Natural killer cell treated with Interleukin-12 subunit alpha and Interleukin-12 subunit beta and Interleukin-15 and Interleukin-18, amount 100 ng/mL, for 72 hours (primary cell): ENCODE results near the gene SMPD4. TPM values are rescaled to one million over a fixed set of nuclear protein-coding genes. Genes with fewer than 3 reads are reported as not detected.
"Not testable (repeated sequence)": the region's sequence is repeated elsewhere in the genome, so short reads cannot be mapped to it uniquely, and the experiment has no call there.

Experiments used
- ATAC-seq, 2 donors: fragments of 150-1000 bp; cut with Tn5 transposase in 1 of 2; sonication (Bioruptor Pico), chemical (Tn5 transposase) in 1 of 2; 2 replicates each; pipeline ENCODE4 v1.10.0; 2021
- DNase-seq: peaks from one replicate; pipeline ENCODE4 v3.0.0; 2022; ENCODE audit warnings: low spot score
- H3K27ac Mint-ChIP-seq, 2 donors: 1 replicate in 1 of 2; 2 replicates in 1 of 2; pipeline ENCODE4 v1.8.0; 2022; ENCODE audit warnings: mixed read lengths in 2 of 2, mild to moderate bottlenecking in 1 of 2, moderate library complexity in 1 of 2
- H3K27me3 Mint-ChIP-seq, 2 donors: 1 replicate in 1 of 2; 2 replicates in 1 of 2; pipeline ENCODE4 v1.8.0; 2022; ENCODE audit warnings: mixed read lengths in 2 of 2
- H3K36me3 Mint-ChIP-seq: one replicate; pipeline ENCODE4 v1.8.0; 2022; ENCODE audit warnings: mixed read lengths
- H3K4me1 Mint-ChIP-seq, 2 donors: 1 replicate in 1 of 2; 2 replicates in 1 of 2; pipeline ENCODE4 v1.8.0; 2022; ENCODE audit warnings: low read depth in 2 of 2, mixed read lengths in 2 of 2, mild to moderate bottlenecking in 1 of 2
- H3K4me3 Mint-ChIP-seq: one replicate; pipeline ENCODE4 v1.8.0; 2022; ENCODE audit warnings: mixed read lengths
- H3K9me3 Mint-ChIP-seq: 2 replicates; pipeline ENCODE4 v1.8.0; 2022; ENCODE audit warnings: mixed read lengths
- total RNA-seq, 2 donors: library from RNA; stranded (reverse); gene quantifications; one replicate each; pipeline ENCODE4 v1.2.3, GENCODE V29; 2022

Gene SMPD4
- total RNA-seq, 2 donors from 2014 or later, result 84.8 to 122 TPM

DNA sequence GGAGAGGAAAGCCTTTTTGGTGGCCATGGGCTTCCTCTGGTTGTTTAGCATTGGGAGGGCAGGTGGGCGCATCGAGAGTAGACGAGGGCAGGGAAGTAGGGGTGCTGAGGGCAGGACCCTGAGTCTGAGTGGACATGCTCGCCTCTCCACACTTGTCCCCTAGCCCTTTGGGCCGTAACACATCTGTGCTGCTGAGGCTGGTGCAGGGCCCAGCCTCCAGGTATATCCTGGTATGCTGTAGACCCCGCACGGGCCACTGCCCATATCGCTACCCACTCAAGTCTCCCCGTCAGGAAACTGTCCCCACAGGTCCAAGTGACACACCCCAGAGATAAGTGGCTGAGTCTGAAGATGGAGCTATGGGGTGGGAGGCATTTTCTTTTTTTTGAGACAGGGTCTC, 22.8 kb downstream of the SMPD4 start:
- peak overlapping the region; percentile 9 for H3K4me3 Mint-ChIP-seq
- peaks cover 9 to 14% of the 10 kb centered on the region in 2 donors for H3K4me1 Mint-ChIP-seq
- H3K9me3 Mint-ChIP-seq, result no peaks in the 10 kb centered on the region
- ATAC-seq, result no peak
- peak overlapping the region; percentile 54 to 87 for H3K27ac Mint-ChIP-seq
- no peak for DNase-seq
- no peaks in the 10 kb centered on the region for H3K27me3 Mint-ChIP-seq
- H3K36me3 Mint-ChIP-seq, result no peaks in the 10 kb centered on the region

DNA sequence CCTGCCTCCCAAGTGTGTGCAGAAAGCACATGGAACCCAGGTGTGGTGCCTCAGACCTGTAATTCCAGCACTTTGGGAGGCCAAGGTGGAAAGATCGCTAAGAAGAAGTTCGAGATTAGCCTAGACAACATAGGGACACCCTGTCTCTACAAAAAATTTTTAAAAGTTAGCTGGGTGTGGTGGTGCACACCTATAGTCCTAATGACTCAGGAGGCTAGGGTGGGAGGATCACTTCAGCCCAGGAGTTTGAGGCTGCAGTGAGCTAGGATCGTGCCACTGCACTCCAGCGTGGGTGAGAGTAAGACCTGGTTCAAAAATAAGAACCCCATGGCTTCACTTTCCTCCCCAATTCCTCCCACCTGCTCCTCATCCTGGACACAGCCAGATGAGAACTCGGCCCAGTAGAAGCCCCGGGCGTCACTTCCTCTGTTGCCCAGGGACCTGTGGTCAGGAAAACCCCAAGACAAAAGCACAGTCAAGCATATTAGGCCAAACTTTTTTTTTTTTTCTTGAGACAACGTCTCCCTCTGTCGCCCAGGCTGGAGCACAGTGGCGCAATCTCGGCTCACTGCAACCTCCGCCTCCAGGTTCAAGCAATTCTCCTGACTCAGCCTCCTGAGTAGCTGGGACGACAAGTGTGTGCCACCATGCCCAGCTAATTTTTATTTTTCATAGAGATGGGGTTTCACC, 23.4 kb downstream of the SMPD4 start:
- peaks cover 9 to 14% of the 10 kb centered on the region in 2 donors for H3K4me1 Mint-ChIP-seq
- not testable (repeated sequence) for H3K36me3 Mint-ChIP-seq, H3K9me3 Mint-ChIP-seq, H3K27me3 Mint-ChIP-seq
- H3K27ac Mint-ChIP-seq, result peak overlapping the region; percentile 54 to 87
- DNase-seq (peak; percentile 76), ATAC-seq (peak; percentile 72 to 87)
- peak overlapping the region; percentile 9 for H3K4me3 Mint-ChIP-seq

DNA sequence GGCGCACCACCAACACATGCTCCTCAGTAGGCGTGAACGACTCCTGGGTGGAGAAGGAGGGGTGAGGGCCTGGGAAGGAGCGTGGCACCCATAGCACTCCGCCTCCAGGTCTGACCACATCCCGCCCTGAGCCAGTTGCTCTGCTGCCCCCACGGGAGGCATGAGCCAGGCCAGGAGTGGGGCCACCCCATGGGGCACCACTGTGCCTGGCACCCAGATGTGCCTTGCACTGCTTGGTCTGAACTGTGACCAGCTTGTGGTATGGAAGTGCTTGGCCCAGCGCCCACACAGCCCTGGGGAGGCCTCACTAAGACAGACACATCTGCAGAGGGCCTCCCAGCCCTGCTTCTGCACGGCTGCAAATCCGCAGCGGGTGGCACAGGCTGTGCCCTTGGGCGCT, 24.0 kb downstream of the SMPD4 start:
- H3K4me1 Mint-ChIP-seq, result peaks cover 9 to 14% of the 10 kb centered on the region in 2 donors
- not testable (repeated sequence) for DNase-seq, H3K9me3 Mint-ChIP-seq, H3K27me3 Mint-ChIP-seq, H3K4me3 Mint-ChIP-seq, H3K36me3 Mint-ChIP-seq
- peak overlapping the region; percentile 54 to 87 for H3K27ac Mint-ChIP-seq
- ATAC-seq, result peak; percentile 21 to 45

DNA sequence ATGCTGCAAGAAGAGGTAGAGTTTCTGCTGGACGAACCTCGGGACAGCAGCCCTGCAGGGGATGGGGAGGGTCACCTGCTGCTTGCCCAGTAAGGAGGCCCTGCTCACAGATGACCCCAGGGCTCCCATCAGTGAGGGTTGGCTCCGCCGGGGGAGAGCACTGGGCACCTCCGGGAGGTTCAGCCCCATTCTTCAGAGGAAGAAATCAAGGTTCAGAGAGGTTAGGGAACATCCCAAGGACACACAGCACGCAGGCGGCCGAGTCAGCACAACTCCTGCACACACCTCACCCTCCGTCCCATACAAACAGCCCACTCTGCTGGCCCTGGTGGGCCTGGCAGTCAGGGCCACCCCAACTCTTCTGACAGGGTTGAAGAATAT, 24.8 kb downstream of the SMPD4 start:
- Mint-ChIP-seq H3K27me3 (no peaks in the 10 kb centered on the region), H3K27ac (no peak overlapping the region), H3K36me3 (no peaks in the 10 kb centered on the region), H3K4me3 (no peak overlapping the region), H3K4me1 (peaks cover 9 to 14% of the 10 kb centered on the region in 2 donors), H3K9me3 (no peaks in the 10 kb centered on the region)
- ATAC-seq (no peak), DNase-seq (no peak)

DNA sequence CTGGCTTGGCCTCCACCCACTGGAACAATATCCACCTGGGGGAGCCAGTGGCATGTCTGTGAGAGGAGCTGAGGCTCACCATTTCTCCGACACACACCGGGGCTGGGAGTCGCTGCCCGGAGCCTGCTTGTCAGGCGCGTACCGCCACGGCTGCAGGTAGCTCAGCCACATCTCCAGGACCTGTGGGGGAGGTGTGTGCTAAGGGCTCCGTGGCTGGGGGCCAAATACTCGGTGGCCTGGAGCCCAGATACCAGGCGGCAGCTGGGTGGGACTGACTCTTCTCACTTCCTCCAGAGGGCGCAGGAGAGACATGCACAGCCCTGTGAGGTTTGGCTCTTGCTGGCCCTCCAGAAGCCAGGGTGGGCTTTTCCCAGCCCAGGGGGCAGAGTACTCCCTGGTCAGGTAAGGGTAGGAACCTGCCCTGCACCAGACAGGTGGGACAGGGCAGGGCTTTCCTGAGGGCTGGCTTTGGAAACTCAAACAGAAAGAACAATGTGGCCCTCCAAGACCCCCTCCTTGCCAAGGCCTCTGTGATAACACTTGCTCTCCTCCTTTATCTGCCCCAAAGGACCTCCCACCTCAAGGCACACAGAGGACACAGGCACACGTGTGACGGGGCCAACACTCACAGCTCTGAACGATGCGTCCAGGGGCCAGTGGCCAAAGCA, 25.3 kb downstream of the SMPD4 start:
- not testable (repeated sequence) for ATAC-seq, DNase-seq, H3K27ac Mint-ChIP-seq, H3K36me3 Mint-ChIP-seq, H3K4me3 Mint-ChIP-seq, H3K27me3 Mint-ChIP-seq, H3K9me3 Mint-ChIP-seq
- H3K4me1 Mint-ChIP-seq, result peaks cover 9 to 14% of the 10 kb centered on the region in 2 donors

DNA sequence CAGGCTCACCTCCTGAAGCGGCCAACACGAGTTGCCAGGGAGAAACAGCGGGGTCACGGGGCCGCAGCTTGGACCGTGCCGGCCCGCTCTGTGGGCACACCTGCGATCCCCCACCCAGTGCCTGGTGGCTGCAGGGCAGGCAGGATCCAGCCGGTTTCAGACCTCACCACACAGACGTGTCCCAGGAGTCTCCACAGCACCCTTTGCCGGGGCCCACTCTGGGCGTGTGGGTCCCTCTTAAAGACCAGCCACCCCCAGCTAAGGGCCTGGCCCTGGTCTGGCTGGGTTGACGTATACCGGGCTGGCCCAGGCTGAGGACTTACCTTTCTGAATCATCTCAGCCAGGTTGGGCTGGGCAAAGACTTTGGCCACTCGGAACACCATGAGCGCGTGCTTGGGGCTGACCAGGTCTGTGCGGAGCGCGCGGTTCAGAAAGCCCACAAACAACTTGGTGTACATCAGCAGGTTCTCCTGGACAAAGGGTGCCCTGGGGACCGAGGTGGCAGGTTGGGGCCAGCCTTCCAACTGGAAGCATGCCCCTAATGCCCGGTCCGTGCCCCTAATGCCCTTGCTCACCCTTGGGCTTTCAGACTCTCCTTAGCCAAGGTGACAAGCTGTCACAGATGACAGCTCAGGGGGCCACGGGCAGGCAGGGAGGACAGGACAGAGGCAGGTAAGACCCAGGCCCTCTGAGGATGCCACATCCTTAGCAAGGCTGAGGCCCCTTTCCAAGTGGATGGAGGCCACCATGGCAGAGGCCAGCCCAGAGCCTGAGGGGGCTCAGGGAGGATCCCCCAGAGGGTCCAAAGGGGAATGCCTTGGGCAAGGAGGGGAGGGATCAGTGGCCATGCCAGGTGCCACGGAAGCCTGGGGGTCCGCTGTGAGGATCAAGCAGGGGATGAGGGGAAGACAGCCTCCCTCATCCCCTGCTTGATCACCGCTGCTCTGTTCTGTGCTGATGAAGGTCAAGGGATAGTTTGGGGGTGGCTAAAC, 26.3 kb downstream of the SMPD4 start:
- peak overlapping the region in 1 of 2 donors; percentile 73 for H3K27ac Mint-ChIP-seq
- H3K4me3 Mint-ChIP-seq, result no peak overlapping the region

DNA sequence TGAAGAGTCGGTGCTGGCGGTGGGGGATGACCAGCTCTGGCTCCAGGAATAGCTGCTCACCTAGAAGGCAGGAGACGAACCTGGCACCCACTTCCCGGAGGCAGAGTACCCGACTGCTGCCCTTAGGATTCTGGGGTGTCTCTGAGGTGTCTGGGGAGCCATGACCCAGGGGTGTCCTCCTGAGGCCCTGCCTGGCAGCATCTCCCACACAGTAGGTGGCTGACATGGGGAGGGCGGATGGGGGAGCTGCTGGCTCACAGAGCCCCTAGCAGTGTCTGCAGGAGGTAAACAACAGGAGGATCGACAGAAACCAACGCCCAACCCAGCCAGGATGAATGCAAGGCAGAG, 27.0 kb downstream of the SMPD4 start:
- not testable (repeated sequence) for H3K4me1 Mint-ChIP-seq, H3K27me3 Mint-ChIP-seq, ATAC-seq, H3K27ac Mint-ChIP-seq, H3K36me3 Mint-ChIP-seq, H3K9me3 Mint-ChIP-seq, DNase-seq, H3K4me3 Mint-ChIP-seq

More for the DNA sequence above, 26.3 kb downstream of the SMPD4 start:
- H3K4me1 Mint-ChIP-seq, result peaks cover 9 to 11% of the 10 kb centered on the region in 2 donors
- H3K9me3 Mint-ChIP-seq, result no peaks in the 10 kb centered on the region
- H3K36me3 Mint-ChIP-seq, result no peaks in the 10 kb centered on the region
- H3K27me3 Mint-ChIP-seq, result no peaks in the 10 kb centered on the region
- ATAC-seq (no peak), DNase-seq (no peak)

DNA sequence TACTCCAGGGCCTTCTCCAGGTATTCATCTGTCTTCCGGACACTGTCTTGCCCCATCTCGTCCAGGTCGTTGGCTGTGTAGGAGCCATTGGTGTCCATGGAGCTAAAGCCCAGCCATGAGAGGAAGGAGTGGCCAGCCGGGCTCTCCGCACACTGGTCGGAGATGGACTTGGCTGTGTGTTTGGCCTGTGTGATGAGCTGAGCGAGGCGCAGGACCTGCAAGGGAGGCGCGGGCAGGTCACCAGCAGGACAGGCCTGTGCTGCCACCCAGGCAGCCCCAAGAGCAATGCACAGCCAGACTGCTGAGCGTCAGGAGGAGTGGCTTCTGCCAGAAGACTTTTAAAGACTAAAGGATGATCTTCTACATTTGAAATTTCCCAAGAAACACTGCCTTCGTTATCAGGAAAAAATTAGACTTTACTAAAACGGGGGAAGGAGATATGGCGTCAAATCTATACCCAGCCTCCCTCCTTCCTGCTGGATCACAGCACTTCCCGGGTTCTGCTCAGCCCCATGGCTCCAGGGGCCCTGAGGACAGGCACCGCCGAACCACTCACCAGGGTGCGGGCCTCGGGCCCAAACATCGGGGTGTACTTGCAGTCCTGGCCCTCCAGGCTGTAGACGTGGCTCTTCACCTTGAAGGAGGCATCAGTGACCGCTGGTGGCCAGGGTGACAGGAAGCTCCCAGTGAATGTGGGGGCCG, 27.5 kb downstream of the SMPD4 start:
- H3K27me3 Mint-ChIP-seq, ATAC-seq, H3K36me3 Mint-ChIP-seq, H3K9me3 Mint-ChIP-seq, H3K4me3 Mint-ChIP-seq, H3K4me1 Mint-ChIP-seq, H3K27ac Mint-ChIP-seq, DNase-seq: not testable (repeated sequence)

DNA sequence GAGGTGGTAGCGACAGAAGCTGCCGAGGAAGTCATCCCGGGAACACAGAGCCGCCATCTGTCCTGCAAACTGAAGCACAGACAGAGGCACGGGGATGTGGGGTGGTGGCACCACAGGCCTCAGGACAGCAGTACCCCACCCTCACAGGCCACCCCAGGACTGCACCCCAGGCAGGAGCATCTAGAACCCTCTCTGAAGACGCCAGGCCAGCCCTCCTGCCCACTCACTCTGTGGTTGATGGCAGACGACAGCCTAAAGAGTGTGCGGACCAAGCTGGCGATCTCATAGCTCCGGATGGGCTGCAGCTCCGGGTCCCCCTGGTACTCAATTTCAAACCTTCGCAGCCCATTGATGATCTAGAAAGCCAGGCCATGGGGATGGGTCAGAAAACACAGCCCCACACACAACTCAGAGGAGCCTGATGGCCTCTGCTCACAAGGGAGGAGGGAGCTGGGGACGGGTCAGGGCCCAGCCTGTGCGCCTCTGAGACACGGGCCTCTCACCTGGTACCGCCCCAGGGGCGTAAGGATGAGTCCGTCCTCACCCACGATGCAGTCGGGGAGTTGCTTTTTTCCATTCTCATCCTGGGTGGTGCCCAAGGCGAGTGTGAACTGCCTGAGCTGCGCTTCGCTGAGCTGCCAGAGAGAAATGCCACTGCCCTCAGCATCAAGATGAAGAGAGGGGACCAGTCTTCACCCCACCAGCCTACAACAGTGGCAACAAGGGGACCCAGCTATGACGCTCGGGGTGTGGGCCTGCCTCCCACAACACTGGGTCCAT, 28.4 kb downstream of the SMPD4 start:
- H3K36me3 Mint-ChIP-seq, result no peaks in the 10 kb centered on the region
- ATAC-seq (no peak), DNase-seq (no peak)
- no peak overlapping the region for H3K4me3 Mint-ChIP-seq
- H3K27ac Mint-ChIP-seq, result no peak overlapping the region
- peaks cover 4 to 8% of the 10 kb centered on the region in 2 donors for H3K4me1 Mint-ChIP-seq
- peaks cover 0 to 2% of the 10 kb centered on the region in 2 donors for H3K27me3 Mint-ChIP-seq
- no peaks in the 10 kb centered on the region for H3K9me3 Mint-ChIP-seq

DNA sequence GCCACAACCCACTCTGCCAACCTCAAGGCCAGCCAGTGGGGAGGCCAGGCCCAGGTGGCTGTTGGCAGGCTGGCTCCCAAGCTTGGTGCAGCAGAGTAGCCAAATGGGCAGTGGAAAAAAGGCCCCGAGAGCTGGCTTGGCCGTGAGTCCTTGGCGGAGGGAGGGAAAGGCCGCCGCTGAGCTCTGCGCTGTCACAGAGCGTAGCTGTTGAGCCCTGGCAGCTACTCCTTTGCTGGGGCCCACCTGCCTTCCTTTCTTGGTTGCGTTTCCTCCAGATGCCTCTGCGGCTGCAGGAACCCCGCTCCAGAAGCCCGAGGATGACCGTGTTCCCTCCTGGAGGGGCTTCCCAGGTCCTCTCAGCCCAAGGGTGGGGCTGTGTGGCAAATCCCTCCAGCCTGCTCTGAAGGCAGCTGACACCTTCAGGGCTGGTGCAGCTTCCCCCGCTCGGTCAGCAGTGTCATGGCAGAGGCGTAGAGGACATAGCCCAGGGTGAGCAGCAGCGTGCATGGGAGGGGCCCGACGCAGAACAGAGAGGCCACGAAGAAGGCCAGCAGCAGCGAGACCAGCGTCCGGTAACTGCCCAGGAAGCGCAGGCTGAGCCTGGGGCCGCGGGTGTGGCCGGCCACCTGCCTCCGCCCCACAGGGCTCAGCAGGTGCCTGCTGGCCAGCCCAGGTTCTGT, 29.1 kb downstream of the SMPD4 start:
- H3K9me3 Mint-ChIP-seq, ATAC-seq, H3K27me3 Mint-ChIP-seq, H3K36me3 Mint-ChIP-seq, H3K4me3 Mint-ChIP-seq, H3K4me1 Mint-ChIP-seq, DNase-seq, H3K27ac Mint-ChIP-seq: not testable (repeated sequence)

DNA sequence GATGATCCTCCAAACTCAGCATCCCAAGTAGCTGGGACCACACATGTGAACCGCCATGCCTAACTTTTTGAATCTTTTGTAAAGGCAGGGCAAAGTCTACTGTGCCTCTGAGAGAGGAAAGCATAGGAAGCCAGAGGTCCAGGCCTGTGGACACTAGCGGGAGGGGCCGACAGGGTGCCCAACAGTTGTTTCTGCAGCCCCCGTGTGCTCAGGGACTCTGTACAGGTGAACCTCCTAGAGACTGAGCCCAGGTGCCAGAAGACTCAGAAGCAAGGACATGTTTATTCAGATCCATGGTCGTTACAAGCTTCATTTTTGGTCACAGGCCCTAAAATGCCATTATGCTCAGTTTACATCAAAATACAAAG, 30.3 kb downstream of the SMPD4 start:
- not testable (repeated sequence) for H3K27me3 Mint-ChIP-seq, H3K9me3 Mint-ChIP-seq, H3K36me3 Mint-ChIP-seq, H3K4me3 Mint-ChIP-seq, H3K27ac Mint-ChIP-seq, H3K4me1 Mint-ChIP-seq, ATAC-seq, DNase-seq

DNA sequence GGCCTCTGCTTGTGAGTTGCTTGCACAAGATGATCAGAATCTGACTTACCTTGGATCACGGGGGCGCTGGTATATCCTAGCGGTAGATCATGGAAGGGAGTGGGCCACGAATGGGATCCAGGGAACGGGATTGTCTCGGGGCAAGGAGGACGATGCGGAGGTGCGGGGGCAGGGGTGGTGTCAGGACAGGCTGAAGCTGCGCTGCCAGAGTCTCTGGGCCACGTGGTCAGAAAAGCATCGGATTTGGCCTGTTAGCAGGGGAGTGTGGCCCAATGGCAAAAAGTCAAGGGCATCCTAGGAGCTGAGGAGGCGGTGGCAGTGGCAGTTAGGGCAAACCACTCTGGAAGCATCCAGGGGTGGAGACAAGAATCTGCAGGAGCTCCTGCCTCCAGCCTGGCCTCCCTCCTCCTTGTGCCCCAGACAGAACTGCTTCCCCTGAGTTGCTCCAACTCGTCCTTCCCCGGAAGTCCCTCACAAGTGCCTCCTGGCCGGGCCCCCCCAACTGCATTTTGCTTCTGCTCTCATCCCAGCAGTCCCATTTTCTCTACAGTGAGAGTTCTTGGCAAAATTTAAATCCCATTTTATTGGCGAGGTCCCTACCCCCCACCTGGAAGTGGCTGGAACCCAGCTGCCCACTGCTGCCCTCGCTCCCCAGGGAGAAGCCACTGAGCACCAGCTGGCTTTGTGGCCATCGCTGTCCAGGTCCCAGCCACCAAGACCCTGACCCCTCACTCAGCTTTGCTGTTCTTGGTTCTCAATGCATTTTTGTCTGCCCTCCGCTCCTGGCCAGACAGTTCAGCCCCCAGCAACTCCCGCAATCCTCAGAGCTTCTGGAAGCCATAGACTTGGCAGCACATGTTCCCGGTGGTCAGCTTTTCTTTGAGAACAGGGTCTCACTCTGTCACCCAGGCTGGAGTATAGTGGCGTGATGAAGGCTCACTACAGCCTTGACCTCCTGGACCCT, 30.9 kb downstream of the SMPD4 start:
- peaks cover 0 to 3% of the 10 kb centered on the region in 2 donors for H3K4me1 Mint-ChIP-seq
- no peak overlapping the region for H3K4me3 Mint-ChIP-seq
- no peaks in the 10 kb centered on the region for H3K36me3 Mint-ChIP-seq
- H3K9me3 Mint-ChIP-seq, result no peaks in the 10 kb centered on the region
- H3K27ac Mint-ChIP-seq, result no peak overlapping the region
- DNase-seq, result no peak
- peaks cover 8 to 10% of the 10 kb centered on the region in 2 donors for H3K27me3 Mint-ChIP-seq
- no peak for ATAC-seq
